HFFc6 (cell line): Measurements from ENCODE around the gene PFN2. TPM values are rescaled to one million over a fixed set of nuclear protein-coding genes. Genes with fewer than 3 reads are reported as not detected.
A peak's percentile ranks its signal among the peaks of the same experiment; 100 is the strongest.

ENCODE experiments used
- DNase-seq: peaks from one replicate; pipeline ENCODE4 v3.0.0-alpha.2; 2018
- H3K27ac Mint-ChIP-seq: 2 replicates; pipeline ENCODE4 v1.8.0; 2020; ENCODE audit warnings: mild to moderate bottlenecking, mixed read lengths
- H3K27me3 Mint-ChIP-seq: 2 replicates; pipeline ENCODE4 v1.8.0; 2021; ENCODE audit warnings: mild to moderate bottlenecking, moderate library complexity, mixed read lengths; ENCODE audit not compliant: insufficient read depth
- H3K36me3 Mint-ChIP-seq: 2 replicates; pipeline ENCODE4 v1.8.0; 2021; ENCODE audit warnings: low read depth, mixed read lengths
- H3K4me1 Mint-ChIP-seq: 2 replicates; pipeline ENCODE4 v1.8.0; 2020; ENCODE audit warnings: low read depth, mixed read lengths
- H3K4me3 Mint-ChIP-seq: 2 replicates; pipeline ENCODE4 v1.8.0; 2020; ENCODE audit warnings: mild to moderate bottlenecking, moderate library complexity, mixed read lengths
- H3K9me3 Mint-ChIP-seq: 2 replicates; pipeline ENCODE4 v1.8.0; 2020; ENCODE audit warnings: mild to moderate bottlenecking, mixed read lengths
- total RNA-seq, 6 experiments: library from RNA; stranded (reverse); fragmentation: NEBNext Ultra II Directional; extraction: Animal tissue kit (Norgen Biotek cat#: 25700); gene quantifications; 2 replicates in 1 of 6; 3 replicates in 5 of 6; pipeline ENCODE4 v1.2.3, GENCODE V29; 2021
- TF ChIP-seq, protein P1 (sequence below): fragments of 200-600 bp; sonication (generic); IDR thresholded peaks from 2 replicates; pipeline ENCODE4 v1.5.0; 2021; ENCODE audit warnings: antibody characterized with exemption, mild to moderate bottlenecking

PFN2 gene
- total RNA-seq, 6 experiments from 2014 or later, result 369 to 470 (median 454) TPM

DNA sequence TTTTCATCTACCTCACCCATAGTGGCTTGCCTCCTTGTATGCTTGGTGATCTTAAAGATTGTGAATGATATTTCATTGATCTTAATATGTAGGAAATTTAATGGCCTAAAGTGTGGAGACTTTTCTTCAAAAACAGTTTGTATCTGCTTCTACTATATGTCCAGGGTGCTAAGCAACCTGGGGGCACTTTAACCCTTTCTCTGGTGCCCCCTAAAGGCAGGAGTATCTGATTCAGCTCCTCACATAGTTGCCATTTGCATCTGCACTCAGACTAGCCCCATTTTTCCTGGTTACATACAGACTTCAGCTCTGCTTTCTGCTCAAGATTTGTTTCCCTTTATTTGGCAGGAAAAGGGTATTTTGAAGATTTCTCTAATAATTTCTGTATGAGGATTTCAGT is 5.2 kb upstream of the PFN2 start:
- TF ChIP-seq, protein P1, sequence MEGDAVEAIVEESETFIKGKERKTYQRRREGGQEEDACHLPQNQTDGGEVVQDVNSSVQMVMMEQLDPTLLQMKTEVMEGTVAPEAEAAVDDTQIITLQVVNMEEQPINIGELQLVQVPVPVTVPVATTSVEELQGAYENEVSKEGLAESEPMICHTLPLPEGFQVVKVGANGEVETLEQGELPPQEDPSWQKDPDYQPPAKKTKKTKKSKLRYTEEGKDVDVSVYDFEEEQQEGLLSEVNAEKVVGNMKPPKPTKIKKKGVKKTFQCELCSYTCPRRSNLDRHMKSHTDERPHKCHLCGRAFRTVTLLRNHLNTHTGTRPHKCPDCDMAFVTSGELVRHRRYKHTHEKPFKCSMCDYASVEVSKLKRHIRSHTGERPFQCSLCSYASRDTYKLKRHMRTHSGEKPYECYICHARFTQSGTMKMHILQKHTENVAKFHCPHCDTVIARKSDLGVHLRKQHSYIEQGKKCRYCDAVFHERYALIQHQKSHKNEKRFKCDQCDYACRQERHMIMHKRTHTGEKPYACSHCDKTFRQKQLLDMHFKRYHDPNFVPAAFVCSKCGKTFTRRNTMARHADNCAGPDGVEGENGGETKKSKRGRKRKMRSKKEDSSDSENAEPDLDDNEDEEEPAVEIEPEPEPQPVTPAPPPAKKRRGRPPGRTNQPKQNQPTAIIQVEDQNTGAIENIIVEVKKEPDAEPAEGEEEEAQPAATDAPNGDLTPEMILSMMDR, result peak; percentile 26; the same call in 1 of the 2 replicates
- H3K27ac Mint-ChIP-seq, result no peak overlapping the region
- H3K36me3 Mint-ChIP-seq, result no peaks in the 10 kb centered on the region
- DNase-seq, result no peak
- no peaks in the 10 kb centered on the region for H3K9me3 Mint-ChIP-seq
- H3K4me1 Mint-ChIP-seq, result peaks cover 47% of the 10 kb centered on the region
- no peak overlapping the region for H3K4me3 Mint-ChIP-seq
- H3K27me3 Mint-ChIP-seq, result peaks cover 3% of the 10 kb centered on the region

DNA sequence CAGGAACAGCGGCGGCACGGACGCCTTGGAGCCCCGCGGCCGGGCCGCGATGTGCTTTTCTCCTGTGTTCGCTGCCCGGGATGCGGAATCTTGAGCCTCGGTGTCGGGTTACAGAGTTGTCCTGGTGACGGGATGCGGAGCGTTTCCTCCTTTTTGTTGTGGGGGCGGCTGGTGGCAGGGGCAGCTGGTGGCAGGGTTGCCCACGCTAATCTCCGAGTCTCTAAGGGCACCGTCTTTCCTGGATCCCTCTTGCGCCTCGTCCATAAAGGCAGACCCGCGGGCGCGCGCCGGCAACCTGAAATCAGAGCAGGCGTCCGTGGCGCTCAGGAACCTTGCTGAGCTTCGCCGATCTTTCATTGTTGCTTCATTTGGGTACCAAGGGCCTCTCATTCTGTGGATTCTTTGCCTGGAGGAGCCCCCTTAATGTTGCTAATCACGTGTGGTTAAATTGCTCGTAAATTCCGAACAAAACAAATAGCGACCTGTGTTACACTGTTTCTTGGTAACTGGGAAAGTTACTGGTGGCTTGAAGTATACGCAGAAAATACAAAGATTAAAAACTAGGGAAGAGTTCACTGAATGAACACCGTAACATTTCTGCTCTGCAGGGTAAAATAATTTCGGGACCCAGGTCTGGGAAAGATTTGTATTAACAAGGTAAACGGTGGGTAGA is 844 bp upstream of the PFN2 start:
- TF ChIP-seq, protein P1, result no peak; the same call in 1 of the 2 replicates
- peaks cover 52% of the 10 kb centered on the region for H3K4me1 Mint-ChIP-seq

DNA sequence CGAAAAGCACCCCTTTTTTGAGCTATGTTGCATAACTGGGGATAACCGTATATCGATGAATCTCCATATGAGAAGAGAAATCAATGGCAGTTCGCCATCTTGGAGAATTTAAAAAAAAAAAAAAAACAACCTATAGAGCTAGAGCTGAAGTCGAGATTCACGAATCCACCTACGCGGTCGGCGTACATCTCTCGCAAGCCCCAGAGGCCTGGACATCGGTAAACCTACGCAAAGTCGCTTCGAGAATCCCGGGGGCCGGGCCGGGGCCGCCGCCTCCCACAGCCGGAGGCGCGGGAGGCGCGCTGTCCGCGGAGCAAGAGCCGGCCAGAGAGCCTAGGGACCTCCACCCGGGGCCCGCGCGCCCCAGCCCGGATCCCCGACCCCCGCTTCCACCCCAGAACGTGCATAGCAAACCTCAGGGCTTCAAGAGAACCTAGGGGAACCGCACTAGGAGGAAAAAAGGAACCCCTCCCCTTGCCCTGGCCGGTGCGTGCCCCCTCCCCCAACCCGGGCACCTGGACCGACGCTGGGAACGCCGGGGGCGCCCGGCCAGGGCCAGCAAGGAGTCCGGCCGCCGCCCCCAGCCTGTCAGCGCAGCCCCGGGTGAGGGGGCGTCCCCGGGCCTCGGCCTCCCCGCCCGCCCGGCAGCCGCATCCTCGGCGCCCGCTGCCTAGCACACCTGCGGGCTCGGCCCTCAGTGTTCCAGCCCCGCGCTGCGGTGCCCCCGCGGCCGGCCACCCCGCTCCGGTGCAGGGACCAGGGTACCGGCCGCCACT is 567 bp downstream of the PFN2 start:
- TF ChIP-seq, protein P1, result no peak
- Mint-ChIP-seq H3K27ac (peak overlapping the region; percentile 98), H3K36me3 (peaks cover 45% of the 10 kb centered on the region), H3K4me1 (peaks cover 57% of the 10 kb centered on the region), H3K9me3 (no peaks in the 10 kb centered on the region), H3K4me3 (peak overlapping the region; percentile 97), H3K27me3 (peaks cover 6% of the 10 kb centered on the region)
- DNase-seq, result peak; percentile 61

More for the DNA sequence above, 844 bp upstream of the PFN2 start:
- Mint-ChIP-seq H3K36me3 (peaks cover 31% of the 10 kb centered on the region), H3K27me3 (peaks cover 6% of the 10 kb centered on the region), H3K9me3 (no peaks in the 10 kb centered on the region), H3K4me3 (peak overlapping the region; percentile 100), H3K27ac (peak overlapping the region; percentile 99)
- DNase-seq, result peak; percentile 61

DNA sequence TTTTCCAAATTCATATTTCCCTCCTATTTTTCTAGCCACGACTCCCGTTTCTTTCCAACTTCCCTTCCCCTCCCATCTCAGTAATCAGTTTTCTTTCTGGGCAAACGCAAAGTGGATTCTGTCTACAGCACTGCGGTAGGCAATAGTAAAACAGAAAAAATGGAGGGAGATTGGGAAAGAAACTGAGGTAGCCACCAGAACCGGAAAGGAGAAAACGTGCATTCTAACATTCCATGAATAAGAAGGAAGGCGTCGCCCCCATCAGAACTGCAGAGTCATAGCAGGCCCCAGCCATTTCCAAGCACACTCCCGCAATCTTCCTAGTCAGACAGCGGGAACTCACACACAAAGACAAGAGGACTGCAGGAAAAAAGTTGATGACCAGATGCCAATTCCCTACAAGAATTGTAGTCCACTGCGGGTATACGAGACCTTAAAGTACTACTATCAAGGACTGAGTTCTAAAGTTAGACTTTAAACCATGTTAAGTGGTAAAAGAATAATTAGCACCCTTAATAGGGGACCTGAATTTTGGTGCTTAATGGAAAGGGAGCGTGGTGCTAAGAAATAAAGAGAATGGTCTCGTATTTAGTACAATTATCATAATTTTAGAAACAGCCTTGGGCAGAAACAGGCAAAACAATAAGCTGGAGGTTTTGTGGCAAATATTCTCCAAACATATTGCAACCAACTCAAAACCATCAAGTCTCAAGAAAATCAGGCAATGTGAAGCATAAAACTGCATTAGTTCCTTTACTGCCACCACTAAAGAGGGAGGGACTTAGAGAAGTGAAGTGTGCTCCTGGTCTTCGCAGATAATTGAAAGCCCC is 1.4 kb downstream of the PFN2 start:
- no peaks in the 10 kb centered on the region for H3K9me3 Mint-ChIP-seq
- H3K4me1 Mint-ChIP-seq, result peaks cover 65% of the 10 kb centered on the region
- peaks cover 52% of the 10 kb centered on the region for H3K36me3 Mint-ChIP-seq
- H3K4me3 Mint-ChIP-seq, result peak overlapping the region; percentile 97
- peak; percentile 72 for DNase-seq
- TF ChIP-seq, protein P1, result peak; percentile 46; the same call in 1 of the 2 replicates
- peak overlapping the region; percentile 98 for H3K27ac Mint-ChIP-seq
- peaks cover 6% of the 10 kb centered on the region for H3K27me3 Mint-ChIP-seq

DNA sequence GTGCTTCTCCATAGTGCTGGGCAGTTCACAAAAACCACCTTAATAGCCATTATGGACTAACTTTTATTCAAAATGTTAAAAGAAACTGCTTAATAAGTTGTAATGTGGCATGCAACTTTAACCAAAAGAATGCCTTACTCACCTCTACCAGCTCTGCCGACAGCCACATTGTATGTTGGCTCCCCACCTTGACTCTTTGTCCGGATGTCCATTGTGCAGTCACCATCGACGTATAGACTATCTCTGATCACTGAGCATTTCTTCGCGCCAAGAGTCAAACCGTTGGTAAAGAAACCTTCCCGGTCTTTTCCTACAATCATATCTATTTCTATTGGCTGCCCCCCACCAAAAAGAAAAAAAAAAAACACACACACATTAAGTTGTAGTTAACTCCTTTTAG is 2.5 kb downstream of the PFN2 start:
- TF ChIP-seq, protein P1, result no peak
- Mint-ChIP-seq H3K36me3 (peaks cover 53% of the 10 kb centered on the region), H3K9me3 (no peaks in the 10 kb centered on the region), H3K27ac (peak overlapping the region; percentile 90), H3K27me3 (peaks cover 6% of the 10 kb centered on the region), H3K4me3 (peak overlapping the region; percentile 97), H3K4me1 (peaks cover 69% of the 10 kb centered on the region)
- DNase-seq, result no peak
